Hippocampal formation (tissue), 2 donors: ENCODE measurements around the gene TSNAXIP1.

Experiments
- DNase-seq, 2 donors: peaks; one replicate each; lab custom pipeline; 2025; lab: John Stamatoyannopoulos, UW

The TSNAXIP1 gene

GRCh38 chr16:67782567-67783352, 23.9 kb upstream of the TSNAXIP1 start:
- no peak for DNase-seq

- DNase-seq = no peak
These were observed 23.4 kb upstream of the TSNAXIP1 start for GRCh38 chr16:67783353-67783725.

- DNase-seq = no peak
These were observed 20.2 kb upstream of the TSNAXIP1 start for GRCh38 chr16:67786491-67786890.

- DNase-seq = no peak
These were observed 16.6 kb upstream of the TSNAXIP1 start for GRCh38 chr16:67790071-67790470.

GRCh38 chr16:67796099-67796718, 10.5 kb upstream of the TSNAXIP1 start:
- no peak for DNase-seq

GRCh38 chr16:67800338-67800926, 6.3 kb upstream of the TSNAXIP1 start:
- no peak for DNase-seq

- no peak for DNase-seq
These were observed 5.4 kb upstream of the TSNAXIP1 start for GRCh38 chr16:67801241-67801640.

GRCh38 chr16:67801883-67802282, 4.8 kb upstream of the TSNAXIP1 start:
- no peak for DNase-seq

GRCh38 chr16:67803894-67804293, 2.8 kb upstream of the TSNAXIP1 start:
- DNase-seq = no peak

GRCh38 chr16:67804853-67805542, 1.7 kb upstream of the TSNAXIP1 start:
- no peak for DNase-seq

- no peak for DNase-seq
These were observed 816 bp upstream of the TSNAXIP1 start for GRCh38 chr16:67805718-67806427.

GRCh38 chr16:67807148-67807682, 526 bp downstream of the TSNAXIP1 start:
- DNase-seq = no peak

GRCh38 chr16:67811899-67812298, 5.2 kb downstream of the TSNAXIP1 start:
- DNase-seq = no peak

- DNase-seq = no peak
These were observed 7.9 kb downstream of the TSNAXIP1 start for GRCh38 chr16:67814567-67814966.

- no peak for DNase-seq
These were observed 14.0 kb downstream of the TSNAXIP1 start for GRCh38 chr16:67820608-67821259.

- no peak for DNase-seq
These were observed 15.8 kb downstream of the TSNAXIP1 start for GRCh38 chr16:67822511-67822910.

GRCh38 chr16:67825119-67825518, 18.4 kb downstream of the TSNAXIP1 start:
- DNase-seq = no peak

GRCh38 chr16:67825906-67826305, 19.2 kb downstream of the TSNAXIP1 start:
- DNase-seq = no peak

GRCh38 chr16:67828651-67829050, 22.0 kb downstream of the TSNAXIP1 start:
- DNase-seq = no peak

- DNase-seq = no peak
These were observed 26.3 kb downstream of the TSNAXIP1 start for GRCh38 chr16:67833030-67833414.
